A549 treated with AZD2906 at 1 μM for 4 hours (cell line): ENCODE measurements around the gene CNTNAP4. TPM values are rescaled to one million over a fixed set of nuclear protein-coding genes. Genes with fewer than 3 reads are reported as not detected.

ENCODE experiments used
- total RNA-seq: library from RNA; stranded (reverse); fragments of 200-300 nt; extraction: Qiagen RNA extraction; gene quantifications from 5 replicates; pipeline ENCODE4 v1.2.3, GENCODE V29; 2022

The CNTNAP4 gene
- not detected in 5 replicates for total RNA-seq

DNA sequence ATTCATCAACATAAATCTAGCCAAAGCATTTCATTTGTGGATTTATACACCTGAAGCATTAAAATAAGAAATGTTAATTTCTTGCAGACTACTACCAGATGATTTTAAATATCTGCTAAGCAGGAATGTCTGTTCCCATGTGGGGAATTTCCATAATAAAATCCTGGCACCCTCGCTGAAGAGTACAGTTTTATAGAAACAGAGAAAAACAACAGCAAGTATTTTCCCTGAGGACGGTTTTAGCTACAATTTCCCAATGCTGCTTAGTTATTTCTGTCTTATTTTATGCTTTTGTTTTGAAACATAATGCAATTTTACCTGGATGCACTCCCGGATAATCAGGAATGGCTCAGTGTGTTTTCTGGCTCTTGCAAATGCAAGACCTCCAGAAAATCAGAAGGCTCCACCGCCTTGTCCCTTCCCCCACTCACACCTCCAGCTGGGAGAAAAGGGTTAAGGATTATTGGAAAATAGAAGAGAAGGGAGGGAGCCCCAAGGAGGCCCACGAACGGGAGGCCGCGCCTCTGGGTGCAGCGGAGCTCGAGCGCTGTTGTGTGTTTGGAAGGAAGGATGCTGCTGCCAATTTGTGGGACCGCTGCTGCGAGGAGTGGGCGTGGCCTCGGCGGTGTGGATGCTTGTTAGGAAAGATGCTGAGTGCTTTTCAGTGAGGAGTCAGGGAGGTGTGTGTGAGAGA lies at the start of gene CNTNAP4:
CNTNAP4 (plus strand) TSS at position 657 of the 694 bp plus-strand sequence. CDS start 262 bp downstream, outside the sequence.

